Measurements from ENCODE around the gene YIPF6. TPM values are rescaled to one million over a fixed set of nuclear protein-coding genes. Genes with fewer than 3 reads are reported as not detected.

The YIPF6 gene
- total and polyA plus RNA-seq, 2 of the 13 experiments (the other 11 are each of a cell fraction or from before 2014, with no cell fraction given) = 37.8 to 43.6 TPM

GRCh38 chrX:68571292-68571609 is 72.4 kb downstream of the YIPF6 start:
- ATAC-seq (no peak), FAIRE-seq (no peak), DNase-seq (ENCODE audit: low spot score) (no peak)
- H3K27me3 ChIP-seq (ENCODE audit: control insufficient read depth in 1 of 2, insufficient read depth in 2 of 2, low read length in 2 of 2) = no peaks in the 10 kb centered on the region
- H3K9ac ChIP-seq (ENCODE audit: insufficient read depth, low read depth, low read length) = no peak overlapping the region
- H3K9me3 ChIP-seq (ENCODE audit: low read length) = no peaks in the 10 kb centered on the region
- intact Hi-C loops (cut with micrococcal nuclease; ENCODE audit: unreplicated experiment) (no loop called here), in situ Hi-C loops (cut with HindIII; ENCODE audit: extremely low pct_ligation_motif_present, low pct_unique_long_range_greater_than_20kb) (no loop called here)
- ChIA-PET CTCF (ENCODE audit: low intra/inter-chr PET ratio, low total read pairs) (no interaction called here), POLR2A (no interaction called here)
- H3K79me2 ChIP-seq (ENCODE audit: insufficient read depth, low read length) = no peaks in the 10 kb centered on the region
- H3K4me3 ChIP-seq (replicated peaks in 1 of 3; ENCODE audit: insufficient read depth in 1 of 3, low read depth in 2 of 3, low read length in 3 of 3) = no peak overlapping the region
- no peak overlapping the region for H3K4me2 ChIP-seq (ENCODE audit: low read depth, low read length)
- H3K4me1 ChIP-seq (ENCODE audit: insufficient read depth, low read length) = no peaks in the 10 kb centered on the region
- no peaks in the 10 kb centered on the region for H3K36me3 ChIP-seq (replicated peaks in 1 of 2; ENCODE audit: control insufficient read depth in 1 of 2, insufficient read depth in 2 of 2, low read length in 2 of 2)
- TF ChIP-seq NFAT5 (CRISPR knock-in tag; IDR thresholded peaks at IDR 0.05) (no peak), ZNF713 (CRISPR knock-in tag; IDR thresholded peaks at IDR 0.05) (no peak), ZNF274 (CRISPR knock-in tag; IDR thresholded peaks at IDR 0.05) (no peak), RNF219 (CRISPR knock-in tag; IDR thresholded peaks at IDR 0.05) (no peak), ZNF460 (CRISPR knock-in tag; IDR thresholded peaks at IDR 0.05; ENCODE audit: borderline replicate concordance) (no peak), SP5 (CRISPR knock-in tag; IDR thresholded peaks at IDR 0.05; ENCODE audit: borderline replicate concordance, low read depth) (no peak), MXI1 (IDR thresholded peaks at IDR 0.05; ENCODE audit: borderline replicate concordance, low read depth, low read length) (no peak)
- TF ChIP-seq, protein P1, sequence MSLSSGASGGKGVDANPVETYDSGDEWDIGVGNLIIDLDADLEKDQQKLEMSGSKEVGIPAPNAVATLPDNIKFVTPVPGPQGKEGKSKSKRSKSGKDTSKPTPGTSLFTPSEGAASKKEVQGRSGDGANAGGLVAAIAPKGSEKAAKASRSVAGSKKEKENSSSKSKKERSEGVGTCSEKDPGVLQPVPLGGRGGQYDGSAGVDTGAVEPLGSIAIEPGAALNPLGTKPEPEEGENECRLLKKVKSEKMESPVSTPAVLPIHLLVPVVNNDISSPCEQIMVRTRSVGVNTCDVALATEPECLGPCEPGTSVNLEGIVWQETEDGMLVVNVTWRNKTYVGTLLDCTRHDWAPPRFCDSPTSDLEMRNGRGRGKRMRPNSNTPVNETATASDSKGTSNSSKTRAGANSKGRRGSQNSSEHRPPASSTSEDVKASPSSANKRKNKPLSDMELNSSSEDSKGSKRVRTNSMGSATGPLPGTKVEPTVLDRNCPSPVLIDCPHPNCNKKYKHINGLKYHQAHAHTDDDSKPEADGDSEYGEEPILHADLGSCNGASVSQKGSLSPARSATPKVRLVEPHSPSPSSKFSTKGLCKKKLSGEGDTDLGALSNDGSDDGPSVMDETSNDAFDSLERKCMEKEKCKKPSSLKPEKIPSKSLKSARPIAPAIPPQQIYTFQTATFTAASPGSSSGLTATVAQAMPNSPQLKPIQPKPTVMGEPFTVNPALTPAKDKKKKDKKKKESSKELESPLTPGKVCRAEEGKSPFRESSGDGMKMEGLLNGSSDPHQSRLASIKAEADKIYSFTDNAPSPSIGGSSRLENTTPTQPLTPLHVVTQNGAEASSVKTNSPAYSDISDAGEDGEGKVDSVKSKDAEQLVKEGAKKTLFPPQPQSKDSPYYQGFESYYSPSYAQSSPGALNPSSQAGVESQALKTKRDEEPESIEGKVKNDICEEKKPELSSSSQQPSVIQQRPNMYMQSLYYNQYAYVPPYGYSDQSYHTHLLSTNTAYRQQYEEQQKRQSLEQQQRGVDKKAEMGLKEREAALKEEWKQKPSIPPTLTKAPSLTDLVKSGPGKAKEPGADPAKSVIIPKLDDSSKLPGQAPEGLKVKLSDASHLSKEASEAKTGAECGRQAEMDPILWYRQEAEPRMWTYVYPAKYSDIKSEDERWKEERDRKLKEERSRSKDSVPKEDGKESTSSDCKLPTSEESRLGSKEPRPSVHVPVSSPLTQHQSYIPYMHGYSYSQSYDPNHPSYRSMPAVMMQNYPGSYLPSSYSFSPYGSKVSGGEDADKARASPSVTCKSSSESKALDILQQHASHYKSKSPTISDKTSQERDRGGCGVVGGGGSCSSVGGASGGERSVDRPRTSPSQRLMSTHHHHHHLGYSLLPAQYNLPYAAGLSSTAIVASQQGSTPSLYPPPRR (CRISPR knock-in tag; IDR thresholded peaks at IDR 0.05; ENCODE audit: borderline replicate concordance) = no peak
- H4K20me1 ChIP-seq (ENCODE audit: insufficient read depth, low read length) = no peaks in the 10 kb centered on the region
- BruUV-seq (replicated peaks) = no TSS peak
- 9% methylated on average over 3 of the region's 3 CpGs for WGBS (ENCODE audit: low lambda C conversion rate)
- H2AFZ ChIP-seq (ENCODE audit: low read length) = no peak overlapping the region
- no peak overlapping the region for H3K27ac ChIP-seq (ENCODE audit: extremely low read length, insufficient read depth, low read length)

All from HepG2 (cell line).